Aorta (tissue), 5 donors: Measurements from ENCODE around the gene FHIT. TPM values are rescaled to one million over a fixed set of nuclear protein-coding genes. Genes with fewer than 3 reads are reported as not detected.

Experiments
- ATAC-seq: fragments of 200-7000 bp; cut with Tn5 transposase; one replicate; pipeline ENCODE4 v1.9.1; 2022; ENCODE audit warnings: moderate library complexity; ENCODE audit not compliant: low FRiP score
- DNase-seq, 2 donors: peaks; one replicate each; pipeline ENCODE4 v3.0.0-alpha.2; 2020
- H3K27ac ChIP-seq, 2 donors: one replicate each; pipeline ENCODE4 v1.5.1; 2013; ENCODE audit warnings: low read length in 2 of 2, mild to moderate bottlenecking in 2 of 2, moderate library complexity in 2 of 2, control low read depth in 1 of 2, inconsistent platforms in 1 of 2, low read depth in 1 of 2
- H3K27me3 ChIP-seq, 2 donors: one replicate each; pipeline ENCODE4 v1.6.1; 2013; ENCODE audit warnings: control low read depth in 1 of 2, low read length in 1 of 2, mild to moderate bottlenecking in 1 of 2, moderate library complexity in 1 of 2; ENCODE audit not compliant: insufficient read depth in 2 of 2, control insufficient read depth in 1 of 2
- H3K36me3 ChIP-seq, 2 donors: one replicate each; pipeline ENCODE4 v1.6.1; 2013; ENCODE audit warnings: control low read depth in 1 of 2, low read length in 1 of 2, mild to moderate bottlenecking in 1 of 2; ENCODE audit not compliant: insufficient read depth in 2 of 2, control insufficient read depth in 1 of 2
- H3K4me1 ChIP-seq, 2 donors: one replicate each; pipeline ENCODE4 v1.6.1; 2013; ENCODE audit warnings: low read length in 2 of 2, control low read depth in 1 of 2, mild to moderate bottlenecking in 1 of 2, moderate library complexity in 1 of 2; ENCODE audit not compliant: insufficient read depth in 2 of 2, control insufficient read depth in 1 of 2
- H3K4me3 ChIP-seq, 2 donors: one replicate each; pipeline ENCODE4 v1.5.1; 2013; ENCODE audit warnings: low read length in 2 of 2, control low read depth in 1 of 2, mild to moderate bottlenecking in 1 of 2
- H3K9me3 ChIP-seq: one replicate; pipeline ENCODE4 v1.6.1; 2013; ENCODE audit warnings: mild to moderate bottlenecking, low read length; ENCODE audit not compliant: control insufficient read depth
- WGBS, 2 donors: extraction: QIAGEN DNeasy Blood & Tissue Kit; methylation state at CpG; one replicate each; pipeline ENCODE4 v1.1.7; 2013; 5-methylcytosine and 5-hydroxymethylcytosine counted together
- intact Hi-C, 2 donors: fragments of 100-400 bp; cut with DNase I; formaldehyde crosslinking; loops; one replicate each; pipeline versions ENCODE4 v1.14.2 to v1.15.0; 2022
- polyA plus RNA-seq, 2 donors: library from polyadenylated mRNA; stranded (reverse); fragments of 200-250 nt; gene quantifications; one replicate each; pipeline ENCODE4 v1.2.3, GENCODE V29; 2013
- total RNA-seq, 2 donors: library from RNA; stranded (reverse); fragmentation: NEBNext Ultra II Directional; extraction: Animal tissue kit (Norgen Biotek cat#: 25700); gene quantifications; one replicate each; pipeline ENCODE4 v1.2.1, GENCODE V29; 2021
- donor health status: healthy with polysubstance abuse.
- donor health status: Bipolar disorder and iron deficiency.
- donor health status: DM: no; HTN: no; CAD: no.
- donor health status: DM: no; HTN: no; CAD: no.
- donor health status: DM: yes; HTN: yes; CAD: no.

The FHIT gene
- total and polyA plus RNA-seq, 4 donors, result 1.1 to 9.2 (median 3.0) TPM

DNA sequence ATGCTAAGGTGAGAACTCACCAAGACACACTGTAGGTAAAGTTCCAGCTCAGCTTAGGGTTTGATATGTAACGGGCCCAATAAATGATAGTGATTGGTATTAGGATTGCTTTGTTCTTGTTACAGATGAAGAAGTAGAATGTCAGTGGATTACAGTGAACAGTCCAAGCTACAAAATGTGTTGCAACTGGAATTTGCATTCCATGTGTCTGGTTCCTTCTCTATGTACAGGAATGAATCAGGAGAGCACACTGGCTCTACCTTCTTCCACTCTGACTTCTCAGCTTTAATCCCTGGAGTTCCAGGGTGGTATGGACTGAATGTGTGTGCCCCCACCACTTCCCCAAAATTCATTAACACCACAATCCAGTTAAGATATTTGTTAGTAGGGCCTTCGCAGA is 1471.0 kb downstream of the FHIT start:
- no peaks in the 10 kb centered on the region for H3K36me3 ChIP-seq
- no peaks in the 10 kb centered on the region for H3K27me3 ChIP-seq
- intact Hi-C loops, result no loop called here
- DNase-seq (no peak), ATAC-seq (no peak)
- 96 to 98% methylated on average over 2 of the region's 2 CpGs for WGBS, 2 donors
- no peak overlapping the region for H3K4me3 ChIP-seq
- H3K4me1 ChIP-seq, result no peaks in the 10 kb centered on the region
- H3K27ac ChIP-seq, result no peak overlapping the region
- H3K9me3 ChIP-seq, result no peaks in the 10 kb centered on the region

DNA sequence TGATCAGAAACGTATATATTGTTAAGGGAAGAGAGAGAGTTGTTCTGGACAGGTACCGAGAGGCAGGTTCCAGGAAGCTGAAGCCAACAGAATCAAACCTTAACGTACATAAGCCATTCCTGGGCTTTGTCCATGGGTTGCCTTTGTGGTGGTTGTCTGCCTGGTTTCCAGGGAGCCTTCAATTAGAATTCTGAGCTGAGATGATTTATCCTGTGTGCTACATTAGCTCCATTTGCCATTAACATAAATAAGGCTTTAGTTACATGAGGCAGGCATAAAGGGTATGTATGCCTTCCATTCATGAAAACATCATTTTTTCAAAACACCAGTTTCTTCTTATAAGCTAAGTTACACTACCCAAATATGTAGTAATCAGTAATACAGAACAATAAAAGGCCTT is 1472.0 kb downstream of the FHIT start:
- intact Hi-C loops, result loop anchor here in 1 of 2 donors (5.0 kb wide), 1 partner anchor 73 kb away; no protein-coding TSS in a partner anchor
- DNase-seq (no peak), ATAC-seq (no peak)
- Histone ChIP-seq H3K4me1 (no peaks in the 10 kb centered on the region), H3K27me3 (no peaks in the 10 kb centered on the region), H3K36me3 (no peaks in the 10 kb centered on the region), H3K9me3 (no peaks in the 10 kb centered on the region), H3K4me3 (no peak overlapping the region), H3K27ac (no peak overlapping the region)
- WGBS, 2 donors, result 87 to 92% methylated on average over 3 of the region's 3 CpGs

GRCh38 chr3:59777667-59778077 is 1473.6 kb downstream of the FHIT start:
- no peak overlapping the region for H3K27ac ChIP-seq
- DNase-seq, result no peak
- no peak overlapping the region for H3K4me3 ChIP-seq
- H3K9me3 ChIP-seq, result no peaks in the 10 kb centered on the region
- H3K36me3 ChIP-seq, result no peaks in the 10 kb centered on the region
- no peak for ATAC-seq
- 89 to 92% methylated on average over 3 of the region's 3 CpGs for WGBS, 2 donors
- no peaks in the 10 kb centered on the region for H3K4me1 ChIP-seq
- H3K27me3 ChIP-seq, result no peaks in the 10 kb centered on the region
- intact Hi-C loops, result loop anchor here in 1 of 2 donors (5.0 kb wide), 1 partner anchor 75 kb away; no protein-coding TSS in a partner anchor

GRCh38 chr3:59777066-59777465 is 1474.2 kb downstream of the FHIT start:
- no peaks in the 10 kb centered on the region for H3K9me3 ChIP-seq
- no peaks in the 10 kb centered on the region for H3K27me3 ChIP-seq
- H3K27ac ChIP-seq, result no peak overlapping the region
- 90 to 92% methylated on average over 7 of the region's 7 CpGs for WGBS, 2 donors
- intact Hi-C loops, result loop anchor here in 1 of 2 donors (5.0 kb wide), 1 partner anchor 75 kb away; no protein-coding TSS in a partner anchor
- ATAC-seq, result no peak
- no peak for DNase-seq
- H3K36me3 ChIP-seq, result no peaks in the 10 kb centered on the region
- no peaks in the 10 kb centered on the region for H3K4me1 ChIP-seq
- no peak overlapping the region for H3K4me3 ChIP-seq

DNA sequence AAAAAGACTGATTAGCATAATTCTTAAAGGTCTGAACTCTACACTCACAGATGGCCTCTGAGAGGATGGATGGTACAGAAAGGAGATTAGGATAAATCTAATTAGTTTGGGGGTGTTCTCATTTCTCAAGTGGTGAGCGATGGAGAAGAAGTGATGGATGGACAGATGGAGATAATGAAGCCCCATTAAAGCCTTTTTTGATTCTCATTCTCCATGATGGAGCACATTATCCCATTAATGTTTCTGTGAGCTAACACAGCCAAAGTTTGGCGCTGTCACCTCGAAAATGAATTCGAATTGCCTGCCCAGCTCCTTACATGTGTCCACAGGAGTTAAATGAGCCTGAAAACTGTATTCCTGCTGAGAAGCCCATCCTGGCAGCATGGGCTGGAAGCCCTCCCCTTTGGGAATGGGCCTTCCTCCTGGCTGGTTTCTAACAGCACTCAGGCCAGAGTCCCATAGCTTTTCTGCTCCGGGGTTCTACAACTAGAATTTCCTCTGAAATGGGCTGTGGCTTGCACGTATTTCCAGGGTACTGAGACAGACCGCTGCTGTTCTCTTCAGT is 1475.4 kb downstream of the FHIT start:
- intact Hi-C loops, result loop anchor here in 1 of 2 donors (5.0 kb wide), 1 partner anchor 76 kb away; no protein-coding TSS in a partner anchor
- Histone ChIP-seq H3K27me3 (no peaks in the 10 kb centered on the region), H3K27ac (no peak overlapping the region), H3K9me3 (no peaks in the 10 kb centered on the region), H3K4me1 (no peaks in the 10 kb centered on the region), H3K36me3 (no peaks in the 10 kb centered on the region), H3K4me3 (no peak overlapping the region)
- 79 to 95% methylated on average over 7 of the region's 7 CpGs for WGBS, 2 donors
- no peak for DNase-seq
- ATAC-seq, result no peak

- Histone ChIP-seq H3K36me3 (no peaks in the 10 kb centered on the region), H3K27ac (no peak overlapping the region), H3K4me1 (no peaks in the 10 kb centered on the region), H3K4me3 (no peak overlapping the region), H3K9me3 (no peaks in the 10 kb centered on the region), H3K27me3 (no peaks in the 10 kb centered on the region)
- no peak for ATAC-seq
- intact Hi-C loops, result loop anchor here in 1 of 2 donors (5.0 kb wide), 1 partner anchor 77 kb away; no protein-coding TSS in a partner anchor
- WGBS, 2 donors, result 90 to 91% methylated on average over 6 of the region's 6 CpGs
- DNase-seq, result no peak
Observed at GRCh38 chr3:59775106-59775505, 1476.1 kb downstream of the FHIT start.

GRCh38 chr3:59774634-59775033 is 1476.6 kb downstream of the FHIT start:
- Histone ChIP-seq H3K4me3 (no peak overlapping the region), H3K4me1 (no peaks in the 10 kb centered on the region), H3K9me3 (no peaks in the 10 kb centered on the region), H3K27me3 (no peaks in the 10 kb centered on the region), H3K36me3 (no peaks in the 10 kb centered on the region), H3K27ac (no peak overlapping the region)
- ATAC-seq, result no peak
- intact Hi-C loops, result loop anchor here in 1 of 2 donors (5.0 kb wide), 1 partner anchor 78 kb away; no protein-coding TSS in a partner anchor
- DNase-seq, result no peak
- WGBS, 2 donors, result 34 to 36% methylated on average over 6 of the region's 6 CpGs

DNA sequence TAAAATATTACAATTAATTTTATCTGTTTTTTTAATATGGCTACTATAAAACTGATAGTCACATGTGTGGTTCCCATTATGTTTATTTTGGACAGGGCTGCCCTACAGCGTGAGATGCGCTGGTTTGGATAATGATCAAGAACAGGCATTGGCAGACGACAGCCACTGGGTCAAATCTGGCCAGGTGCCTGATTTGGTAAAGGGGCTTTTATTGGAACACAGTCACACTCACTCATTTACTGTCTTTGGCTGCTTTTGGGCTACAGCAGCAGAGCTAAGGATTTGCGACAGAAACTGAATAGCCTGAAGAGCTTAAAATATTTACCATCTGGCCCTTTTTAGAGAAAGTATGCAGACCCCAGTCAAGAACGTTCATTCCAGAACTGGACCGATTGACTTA is 1477.3 kb downstream of the FHIT start:
- no peak for ATAC-seq

More for the DNA sequence above, 1477.3 kb downstream of the FHIT start:
- WGBS, 2 donors, result 45 to 49% methylated on average over 6 of the region's 6 CpGs
- no peaks in the 10 kb centered on the region for H3K27me3 ChIP-seq
- no peak for DNase-seq
- intact Hi-C loops, result no loop called here
- H3K27ac ChIP-seq, result no peak overlapping the region
- H3K36me3 ChIP-seq, result no peaks in the 10 kb centered on the region
- no peak overlapping the region for H3K4me3 ChIP-seq
- no peaks in the 10 kb centered on the region for H3K4me1 ChIP-seq
- H3K9me3 ChIP-seq, result no peaks in the 10 kb centered on the region
